Endothelial cell (in vitro differentiated cells): ENCODE results near the gene SMIM44. TPM values are rescaled to one million over a fixed set of nuclear protein-coding genes. Genes with fewer than 3 reads are reported as not detected.

ENCODE experiments used
- DNase-seq: peaks from one replicate; pipeline ENCODE4 v3.0.0; 2021; ENCODE audit warnings: low spot score
- H3K27ac Mint-ChIP-seq: one replicate; pipeline ENCODE4 v1.8.0; 2021; ENCODE audit warnings: mixed read lengths, inconsistent platforms; ENCODE audit not compliant: unreplicated experiment
- H3K27me3 Mint-ChIP-seq: one replicate; pipeline ENCODE4 v1.8.0; 2021; ENCODE audit warnings: mild to moderate bottlenecking, moderate library complexity, mixed read lengths, inconsistent platforms; ENCODE audit not compliant: unreplicated experiment
- H3K36me3 Mint-ChIP-seq: one replicate; pipeline ENCODE4 v1.8.0; 2021; ENCODE audit warnings: mild to moderate bottlenecking, low read depth, mixed read lengths, inconsistent platforms; ENCODE audit not compliant: unreplicated experiment
- H3K4me1 Mint-ChIP-seq: one replicate; pipeline ENCODE4 v1.8.0; 2021; ENCODE audit warnings: mild to moderate bottlenecking, mixed read lengths, inconsistent platforms; ENCODE audit not compliant: unreplicated experiment
- H3K4me3 Mint-ChIP-seq: one replicate; pipeline ENCODE4 v1.8.0; 2021; ENCODE audit warnings: mild to moderate bottlenecking, mixed read lengths, inconsistent platforms; ENCODE audit not compliant: unreplicated experiment
- H3K9me3 Mint-ChIP-seq: one replicate; pipeline ENCODE4 v1.8.0; 2021; ENCODE audit warnings: mixed read lengths, inconsistent platforms; ENCODE audit not compliant: unreplicated experiment
- CTCF ChIP-seq: fragments of 200-600 bp; sonication (generic); IDR thresholded peaks from one replicate; pipeline ENCODE4 v1.5.0; 2021; ENCODE audit warnings: antibody characterized with exemption; ENCODE audit not compliant: unreplicated experiment
- total RNA-seq: library from RNA; stranded (reverse); fragmentation: NEBNext Ultra II Directional; extraction: Animal tissue kit (Norgen Biotek cat#: 25700); gene quantifications from one replicate; pipeline ENCODE4 v1.2.1, GENCODE V29; 2021; ENCODE audit not compliant: unreplicated experiment

The SMIM44 gene
- total RNA-seq, 1 donor from 2014 or later, result not detected

DNA sequence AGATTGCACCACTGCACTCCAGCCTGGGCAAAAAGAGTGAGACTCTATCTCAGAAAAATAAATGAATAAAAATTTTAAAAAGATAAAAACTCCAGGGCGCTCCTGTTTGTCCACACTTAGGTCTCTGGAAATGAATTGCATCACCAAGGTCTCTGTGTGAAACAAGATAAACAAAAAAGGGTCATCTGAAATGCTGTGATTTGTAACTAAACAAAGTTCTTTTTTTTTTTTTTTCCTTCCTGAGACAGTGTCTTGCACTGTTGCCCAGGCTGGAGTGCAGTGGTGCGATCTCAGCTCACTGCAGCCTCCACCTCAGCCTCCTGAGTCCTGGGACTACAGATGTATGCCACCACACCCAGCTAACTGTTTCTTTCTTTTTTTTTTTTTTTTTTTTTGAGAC lies 34.4 kb upstream of the SMIM44 start:
- H3K36me3 Mint-ChIP-seq, result peaks cover 5% of the 10 kb centered on the region
- no peak for DNase-seq
- H3K27ac Mint-ChIP-seq, result no peak overlapping the region
- no peak overlapping the region for H3K4me3 Mint-ChIP-seq
- H3K27me3 Mint-ChIP-seq, result peaks cover 7% of the 10 kb centered on the region
- no peaks in the 10 kb centered on the region for H3K4me1 Mint-ChIP-seq
- H3K9me3 Mint-ChIP-seq, result no peaks in the 10 kb centered on the region
- TF ChIP-seq CTCF, result no peak

DNA sequence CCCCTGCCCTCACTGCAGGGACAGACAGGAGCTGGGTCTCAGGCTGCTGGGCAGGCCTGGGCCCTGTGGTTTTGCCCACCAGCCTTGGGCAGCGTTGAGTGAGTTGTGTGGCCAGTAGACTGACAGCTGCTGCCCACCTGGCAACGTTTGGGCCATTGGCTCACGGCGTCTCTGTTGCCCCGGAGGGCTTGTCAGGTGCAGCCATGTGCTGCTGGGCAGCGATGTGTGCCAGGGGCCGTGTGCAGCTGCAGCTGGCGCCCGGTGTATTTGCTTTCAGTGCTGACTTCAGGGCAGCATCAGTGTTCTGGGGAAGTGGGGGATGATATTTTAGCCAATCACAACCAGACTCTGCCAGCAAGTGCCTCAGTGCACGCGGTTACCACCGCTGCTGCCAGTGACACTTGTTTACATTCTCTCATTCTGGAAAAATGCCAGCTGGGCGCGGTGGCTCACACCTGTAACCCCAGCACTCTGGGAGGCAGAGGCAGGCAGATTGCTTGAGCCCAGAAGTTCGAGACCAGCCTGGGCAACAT lies 33.5 kb upstream of the SMIM44 start:
- TF ChIP-seq CTCF, result no peak
- peaks cover 7% of the 10 kb centered on the region for H3K27me3 Mint-ChIP-seq
- H3K9me3 Mint-ChIP-seq, result no peaks in the 10 kb centered on the region
- no peak overlapping the region for H3K27ac Mint-ChIP-seq
- H3K36me3 Mint-ChIP-seq, result peaks cover 5% of the 10 kb centered on the region
- H3K4me3 Mint-ChIP-seq, result no peak overlapping the region
- DNase-seq, result no peak
- H3K4me1 Mint-ChIP-seq, result no peaks in the 10 kb centered on the region

DNA sequence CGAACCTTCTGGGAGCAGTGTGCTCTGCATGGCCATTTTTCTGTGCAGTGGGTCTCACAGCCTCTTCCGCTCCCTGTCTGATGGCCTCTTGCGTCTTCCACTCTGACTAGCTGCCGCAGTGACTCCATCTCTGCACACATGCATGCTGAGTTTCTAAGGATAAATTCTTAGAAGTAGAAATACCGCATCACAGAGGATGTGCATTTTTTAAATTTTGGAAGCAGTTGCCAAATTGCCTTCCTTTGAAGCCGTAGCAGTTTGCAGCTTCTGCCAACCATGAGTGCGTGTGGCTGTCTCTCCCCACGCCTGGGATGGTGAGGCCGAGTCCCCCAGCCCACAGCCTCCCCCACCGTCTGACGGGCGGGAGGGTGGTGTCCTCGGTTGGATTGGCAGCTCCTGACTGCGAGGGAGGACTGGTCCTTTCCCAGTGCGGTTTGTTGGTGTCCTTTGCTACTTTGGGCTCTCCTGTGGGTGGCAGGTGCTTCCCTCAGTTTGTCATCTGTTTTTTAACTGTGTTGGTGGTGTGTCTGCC lies 32.7 kb upstream of the SMIM44 start:
- Mint-ChIP-seq H3K4me3 (no peak overlapping the region), H3K27ac (no peak overlapping the region), H3K27me3 (peaks cover 7% of the 10 kb centered on the region), H3K4me1 (no peaks in the 10 kb centered on the region), H3K36me3 (peaks cover 5% of the 10 kb centered on the region), H3K9me3 (no peaks in the 10 kb centered on the region)
- no peak for TF ChIP-seq CTCF
- no peak for DNase-seq

DNA sequence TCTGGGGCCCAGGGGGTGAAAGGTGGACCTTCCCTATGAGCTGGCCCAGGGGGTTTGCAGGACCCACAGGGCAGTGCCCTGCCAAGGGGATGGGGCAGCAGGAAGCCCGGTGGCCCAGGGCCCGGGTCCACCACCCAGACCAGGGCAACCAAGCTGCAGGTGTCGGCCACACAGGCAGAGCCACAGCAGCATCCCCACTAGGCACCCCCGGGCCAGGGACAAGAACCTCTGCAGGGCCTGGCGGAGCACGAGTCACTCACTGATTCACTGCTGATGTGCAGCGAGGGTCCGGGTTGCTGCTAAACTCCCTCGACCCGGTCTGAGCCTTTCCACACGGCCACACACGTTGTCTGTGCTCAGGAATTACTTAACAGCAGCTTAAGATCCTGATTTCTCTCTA lies 31.7 kb upstream of the SMIM44 start:
- no peak overlapping the region for H3K27ac Mint-ChIP-seq
- H3K36me3 Mint-ChIP-seq, result peaks cover 10% of the 10 kb centered on the region
- DNase-seq, result no peak
- H3K4me3 Mint-ChIP-seq, result no peak overlapping the region
- no peaks in the 10 kb centered on the region for H3K4me1 Mint-ChIP-seq
- H3K27me3 Mint-ChIP-seq, result peaks cover 7% of the 10 kb centered on the region
- TF ChIP-seq CTCF, result no peak
- no peaks in the 10 kb centered on the region for H3K9me3 Mint-ChIP-seq

DNA sequence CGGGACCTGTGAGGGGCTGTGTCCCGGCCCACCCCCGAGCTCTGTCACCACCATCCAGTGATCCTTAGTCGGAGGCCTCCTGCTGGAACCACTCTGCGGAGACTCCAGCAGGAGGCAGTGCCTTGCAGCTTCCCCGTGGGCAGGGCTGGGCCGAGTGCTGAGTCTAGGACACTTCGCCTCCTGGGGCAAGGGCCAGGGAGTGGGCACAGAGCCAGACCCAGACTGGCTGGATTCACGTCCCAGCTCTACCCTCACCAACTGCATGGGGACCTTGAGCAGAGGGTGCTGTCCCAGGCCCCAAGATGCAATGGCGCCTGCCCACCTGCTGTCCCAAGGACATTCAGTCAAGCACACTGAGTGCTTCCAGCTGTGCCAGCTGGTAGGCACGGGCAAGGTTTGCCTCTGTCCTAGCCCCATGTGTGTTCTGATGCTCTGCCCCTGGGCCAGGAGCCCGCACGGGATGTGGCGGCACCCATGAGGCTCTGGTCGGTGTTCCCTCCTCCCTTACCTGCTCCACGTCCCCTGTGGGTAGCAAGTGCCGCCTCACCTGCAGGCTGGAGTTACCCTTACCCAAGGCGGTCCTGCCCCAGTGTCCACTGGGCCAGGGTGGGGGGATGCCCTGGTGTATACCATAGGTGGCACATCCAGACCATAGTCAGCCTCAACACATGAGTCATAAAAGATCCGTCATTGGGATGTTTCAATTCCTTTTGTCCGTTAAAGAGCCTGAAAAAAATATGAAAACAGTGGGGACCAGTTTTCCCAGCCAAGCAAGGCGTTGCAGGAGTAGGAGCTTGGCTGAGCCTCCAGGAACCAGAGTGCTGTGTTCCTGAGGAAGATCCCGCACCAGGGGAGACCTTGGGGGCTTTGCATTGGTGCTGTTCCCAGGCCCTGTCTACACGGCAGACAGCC lies 30.2 kb upstream of the SMIM44 start:
- DNase-seq, result no peak
- Mint-ChIP-seq H3K27ac (no peak overlapping the region), H3K36me3 (peaks cover 20% of the 10 kb centered on the region), H3K27me3 (peaks cover 9% of the 10 kb centered on the region), H3K4me1 (no peaks in the 10 kb centered on the region), H3K4me3 (no peak overlapping the region), H3K9me3 (no peaks in the 10 kb centered on the region)
- TF ChIP-seq CTCF, result no peak
